Natural killer cell (primary cell): ENCODE results near the gene GPR3. TPM values are rescaled to one million over a fixed set of nuclear protein-coding genes. Genes with fewer than 3 reads are reported as not detected.

Source experiments
- ATAC-seq, 3 donors: fragments of 150-1000 bp in 2 of 3; fragments of 200-7000 bp in 1 of 3; cut with Tn5 transposase; 1 replicate in 1 of 3; 2 replicates in 2 of 3; pipeline ENCODE4 v1.10.0; 2021; ENCODE audit warnings: mild to moderate bottlenecking in 2 of 3, moderate library complexity in 2 of 3
- DNase-seq, 2 donors: peaks; one replicate each; pipeline versions ENCODE4 v3.0.0 to v3.0.0-alpha.2; 2013 to 2021; ENCODE audit warnings: mixed read lengths in 1 of 2
- H3K27ac ChIP-seq: one replicate; pipeline ENCODE4 v1.5.1; 2013; ENCODE audit warnings: mild to moderate bottlenecking, low read length
- H3K27me3 ChIP-seq: one replicate; pipeline ENCODE4 v1.6.1; 2013; ENCODE audit warnings: low read length; ENCODE audit not compliant: control insufficient read depth, insufficient read depth
- H3K36me3 ChIP-seq: one replicate; pipeline ENCODE4 v1.6.1; 2013; ENCODE audit warnings: low read length; ENCODE audit not compliant: control insufficient read depth, insufficient read depth
- H3K4me1 ChIP-seq: one replicate; pipeline ENCODE4 v1.6.1; 2013; ENCODE audit warnings: low read length; ENCODE audit not compliant: control insufficient read depth, insufficient read depth
- H3K4me3 ChIP-seq: one replicate; pipeline ENCODE4 v1.5.1; 2013; ENCODE audit warnings: low read length
- H3K9me3 ChIP-seq: one replicate; pipeline ENCODE4 v1.6.1; 2013; ENCODE audit warnings: low read length; ENCODE audit not compliant: control insufficient read depth, insufficient read depth
- H3K27ac Mint-ChIP-seq, 2 donors: one replicate each; pipeline ENCODE4 v1.8.0; 2022; ENCODE audit warnings: mild to moderate bottlenecking in 2 of 2, mixed read lengths in 2 of 2, moderate library complexity in 1 of 2
- H3K27me3 Mint-ChIP-seq, 2 donors: one replicate each; pipeline ENCODE4 v1.8.0; 2022; ENCODE audit warnings: low read depth in 2 of 2, mixed read lengths in 2 of 2
- H3K36me3 Mint-ChIP-seq: one replicate; pipeline ENCODE4 v1.8.0; 2022; ENCODE audit warnings: mixed read lengths
- H3K4me1 Mint-ChIP-seq, 2 donors: one replicate each; pipeline ENCODE4 v1.8.0; 2022; ENCODE audit warnings: mixed read lengths in 2 of 2
- H3K4me3 Mint-ChIP-seq: one replicate; pipeline ENCODE4 v1.8.0; 2022; ENCODE audit warnings: mild to moderate bottlenecking, moderate library complexity, mixed read lengths
- H3K9me3 Mint-ChIP-seq, 2 donors: one replicate each; pipeline ENCODE4 v1.8.0; 2022; ENCODE audit warnings: mixed read lengths in 2 of 2
- CTCF ChIP-seq: fragments of 200-600 bp; IDR thresholded peaks from one replicate; pipeline ENCODE4 v1.8.0; 2022; ENCODE audit warnings: antibody characterized with exemption
- WGBS: methylation state at CpG from one replicate; pipeline ENCODE4 v1.1.7; 2013; ENCODE audit warnings: missing lambda C conversion rate; ENCODE audit not compliant: insufficient coverage; 5-methylcytosine and 5-hydroxymethylcytosine counted together
- intact Hi-C: fragments of 100-400 bp; cut with micrococcal nuclease; formaldehyde crosslinking; loops from one replicate; pipeline ENCODE4 v1.14.2; 2022
- total RNA-seq, 4 donors: library from RNA; stranded (reverse); fragments of 120-200 nt in 1 of 4; gene quantifications; one replicate each; pipeline versions ENCODE4 v1.2.3 to v1.2.4, GENCODE V29; 2013 to 2022

GPR3 gene
- total RNA-seq, 3 donors from 2014 or later (not counting 1 experiment from before 2014, with no cell fraction given) = 0.39 to 0.87 (median 0.60) TPM

DNA sequence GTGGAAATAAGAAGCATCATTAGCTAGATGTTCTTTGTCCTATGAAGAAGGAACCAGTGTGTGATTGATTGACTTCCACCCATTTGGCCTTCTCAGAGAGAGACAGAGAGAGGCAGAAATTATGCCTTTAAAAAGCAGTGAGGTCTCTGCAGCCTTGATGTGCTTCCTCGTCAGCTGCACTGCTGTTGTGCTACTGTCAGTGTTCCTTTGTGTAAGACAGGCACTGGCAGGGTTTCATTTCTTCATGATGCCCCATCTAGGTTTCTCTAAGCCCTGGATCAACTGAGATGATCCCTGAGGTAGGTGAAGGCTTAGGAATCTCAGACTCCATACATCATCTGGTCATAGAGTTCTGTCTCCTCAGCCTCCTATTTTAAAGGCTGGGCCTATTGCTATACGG lies 34.9 kb downstream of the GPR3 start:
- no peak for TF ChIP-seq CTCF
- Histone ChIP-seq H3K27me3 (no peaks in the 10 kb centered on the region), H3K4me1 (peaks cover 49% of the 10 kb centered on the region), H3K27ac (no peak overlapping the region), H3K9me3 (no peaks in the 10 kb centered on the region), H3K4me3 (no peak overlapping the region), H3K36me3 (peaks cover 18% of the 10 kb centered on the region)
- no peak for ATAC-seq
- intact Hi-C loops = no loop called here
- DNase-seq = no peak
- H3K9me3 Mint-ChIP-seq = no peaks in the 10 kb centered on the region
- H3K4me1 Mint-ChIP-seq = peaks cover 51 to 67% of the 10 kb centered on the region in 2 donors
- peak overlapping the region; percentile 77 to 88 for H3K27ac Mint-ChIP-seq
- WGBS = 62% methylated on average over 1 of the region's 2 CpGs
- no peak overlapping the region for H3K4me3 Mint-ChIP-seq
- H3K27me3 Mint-ChIP-seq = no peaks in the 10 kb centered on the region
- no peaks in the 10 kb centered on the region for H3K36me3 Mint-ChIP-seq

DNA sequence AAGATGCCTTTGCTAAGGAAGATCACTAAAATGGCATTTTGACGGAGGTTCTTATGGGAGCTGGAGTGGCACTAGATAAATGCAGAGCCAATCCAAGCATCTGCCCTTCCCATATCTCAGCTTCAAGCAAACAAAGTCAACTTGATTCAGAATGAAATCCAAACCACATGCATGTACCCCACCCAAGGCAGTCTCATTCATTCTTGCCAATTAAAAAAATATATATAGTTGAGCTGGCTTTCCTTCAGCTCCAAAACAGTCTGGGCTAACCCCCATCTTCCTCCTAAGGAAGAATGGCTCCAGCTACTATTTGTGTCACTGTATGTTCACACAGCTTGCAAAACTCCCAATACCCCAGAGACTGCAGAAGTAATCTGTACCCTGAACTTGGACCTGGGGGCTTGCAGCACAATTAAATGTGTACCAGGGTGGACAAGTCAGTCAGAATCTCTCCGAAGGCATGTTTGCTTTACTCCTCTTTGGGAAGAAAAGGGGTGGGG lies 35.4 kb downstream of the GPR3 start:
- no peaks in the 10 kb centered on the region for H3K9me3 ChIP-seq
- peaks cover 18% of the 10 kb centered on the region for H3K36me3 ChIP-seq
- ATAC-seq (no peak), DNase-seq (no peak)
- H3K4me1 Mint-ChIP-seq = peaks cover 46 to 62% of the 10 kb centered on the region in 2 donors
- no peak overlapping the region for H3K4me3 ChIP-seq
- H3K4me3 Mint-ChIP-seq = peak overlapping the region; percentile 42
- H3K9me3 Mint-ChIP-seq = no peaks in the 10 kb centered on the region
- no peaks in the 10 kb centered on the region for H3K27me3 ChIP-seq
- H3K27ac Mint-ChIP-seq = peak overlapping the region; percentile 77 to 88
- no peak overlapping the region for H3K27ac ChIP-seq
- WGBS = 72% methylated on average over 2 of the region's 2 CpGs
- no peaks in the 10 kb centered on the region for H3K27me3 Mint-ChIP-seq
- H3K36me3 Mint-ChIP-seq = no peaks in the 10 kb centered on the region
- intact Hi-C loops = no loop called here
- peaks cover 47% of the 10 kb centered on the region for H3K4me1 ChIP-seq
- no peak for TF ChIP-seq CTCF

GRCh38 chr1:27428316-27429028 lies 36.0 kb downstream of the GPR3 start:
- Mint-ChIP-seq H3K36me3 (no peaks in the 10 kb centered on the region), H3K27me3 (no peaks in the 10 kb centered on the region), H3K27ac (peak overlapping the region; percentile 77 to 88), H3K4me1 (peaks cover 50 to 67% of the 10 kb centered on the region in 2 donors), H3K4me3 (peak overlapping the region; percentile 58), H3K9me3 (no peaks in the 10 kb centered on the region)
- 37% methylated on average over 16 of the region's 17 CpGs for WGBS
- ATAC-seq (peak; percentile 18 to 41 (median 38)), DNase-seq (no peak)
- peaks cover 42% of the 10 kb centered on the region for H3K4me1 ChIP-seq
- H3K36me3 ChIP-seq = peaks cover 18% of the 10 kb centered on the region
- H3K27me3 ChIP-seq = no peaks in the 10 kb centered on the region
- intact Hi-C loops = no loop called here
- H3K9me3 ChIP-seq = no peaks in the 10 kb centered on the region
- no peak overlapping the region for H3K4me3 ChIP-seq
- H3K27ac ChIP-seq = peak overlapping the region; percentile 18
- no peak for TF ChIP-seq CTCF
